ENCODE measurements around the gene SLC25A42.

DNA sequence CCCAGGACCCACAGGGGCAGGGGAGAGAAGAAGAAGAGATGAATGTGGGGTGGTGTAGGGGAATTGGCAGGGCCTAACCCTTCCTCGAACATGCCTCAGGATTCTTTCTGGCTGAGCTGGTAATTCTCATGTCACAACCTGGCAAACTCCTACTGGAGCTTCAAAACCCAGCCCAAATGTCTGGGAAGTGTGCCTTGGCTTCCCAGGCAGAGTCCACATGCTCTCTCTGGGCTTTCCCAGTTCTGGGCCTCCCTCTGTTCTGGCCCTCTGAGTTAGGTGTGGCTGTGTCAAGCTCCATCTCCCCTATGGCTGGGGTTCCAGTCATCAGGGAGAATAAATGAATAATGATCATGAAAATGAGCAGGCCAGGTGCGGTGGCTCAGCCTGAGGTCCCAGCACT lies 85.6 kb downstream of the SLC25A42 start:
- TF ChIP-seq, protein P1, sequence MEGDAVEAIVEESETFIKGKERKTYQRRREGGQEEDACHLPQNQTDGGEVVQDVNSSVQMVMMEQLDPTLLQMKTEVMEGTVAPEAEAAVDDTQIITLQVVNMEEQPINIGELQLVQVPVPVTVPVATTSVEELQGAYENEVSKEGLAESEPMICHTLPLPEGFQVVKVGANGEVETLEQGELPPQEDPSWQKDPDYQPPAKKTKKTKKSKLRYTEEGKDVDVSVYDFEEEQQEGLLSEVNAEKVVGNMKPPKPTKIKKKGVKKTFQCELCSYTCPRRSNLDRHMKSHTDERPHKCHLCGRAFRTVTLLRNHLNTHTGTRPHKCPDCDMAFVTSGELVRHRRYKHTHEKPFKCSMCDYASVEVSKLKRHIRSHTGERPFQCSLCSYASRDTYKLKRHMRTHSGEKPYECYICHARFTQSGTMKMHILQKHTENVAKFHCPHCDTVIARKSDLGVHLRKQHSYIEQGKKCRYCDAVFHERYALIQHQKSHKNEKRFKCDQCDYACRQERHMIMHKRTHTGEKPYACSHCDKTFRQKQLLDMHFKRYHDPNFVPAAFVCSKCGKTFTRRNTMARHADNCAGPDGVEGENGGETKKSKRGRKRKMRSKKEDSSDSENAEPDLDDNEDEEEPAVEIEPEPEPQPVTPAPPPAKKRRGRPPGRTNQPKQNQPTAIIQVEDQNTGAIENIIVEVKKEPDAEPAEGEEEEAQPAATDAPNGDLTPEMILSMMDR (IDR thresholded peaks at IDR 0.05 in 4 of 5, conservative IDR thresholded peaks at IDR 0.05 in 1 of 5): no peak
- TF ChIP-seq POLR2A (IDR thresholded peaks at IDR 0.05): no peak
